Measurements from ENCODE around the gene PALLD.

DNA sequence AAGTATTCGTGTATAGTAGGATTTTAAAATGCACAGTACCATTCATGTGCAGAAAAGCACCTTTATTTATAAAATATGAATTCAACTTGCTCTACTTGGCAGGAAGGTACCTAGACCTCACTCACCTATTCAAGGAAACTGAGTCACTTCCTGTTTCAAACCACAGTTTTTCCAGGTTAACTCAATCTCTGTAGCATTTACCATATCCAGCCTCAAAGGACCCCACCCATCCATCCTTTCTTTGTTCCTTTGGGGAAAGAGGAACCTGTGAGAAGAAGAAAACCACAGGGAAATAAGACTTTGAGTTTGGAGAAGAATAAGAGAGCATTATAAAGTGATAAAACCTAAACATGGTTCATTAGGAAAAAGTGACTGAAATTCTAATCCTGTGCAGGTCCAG, 262.5 kb downstream of the PALLD start:
- no peak for TF ChIP-seq EZH2 (IDR thresholded peaks at IDR 0.05)
- TF ChIP-seq, protein P1, sequence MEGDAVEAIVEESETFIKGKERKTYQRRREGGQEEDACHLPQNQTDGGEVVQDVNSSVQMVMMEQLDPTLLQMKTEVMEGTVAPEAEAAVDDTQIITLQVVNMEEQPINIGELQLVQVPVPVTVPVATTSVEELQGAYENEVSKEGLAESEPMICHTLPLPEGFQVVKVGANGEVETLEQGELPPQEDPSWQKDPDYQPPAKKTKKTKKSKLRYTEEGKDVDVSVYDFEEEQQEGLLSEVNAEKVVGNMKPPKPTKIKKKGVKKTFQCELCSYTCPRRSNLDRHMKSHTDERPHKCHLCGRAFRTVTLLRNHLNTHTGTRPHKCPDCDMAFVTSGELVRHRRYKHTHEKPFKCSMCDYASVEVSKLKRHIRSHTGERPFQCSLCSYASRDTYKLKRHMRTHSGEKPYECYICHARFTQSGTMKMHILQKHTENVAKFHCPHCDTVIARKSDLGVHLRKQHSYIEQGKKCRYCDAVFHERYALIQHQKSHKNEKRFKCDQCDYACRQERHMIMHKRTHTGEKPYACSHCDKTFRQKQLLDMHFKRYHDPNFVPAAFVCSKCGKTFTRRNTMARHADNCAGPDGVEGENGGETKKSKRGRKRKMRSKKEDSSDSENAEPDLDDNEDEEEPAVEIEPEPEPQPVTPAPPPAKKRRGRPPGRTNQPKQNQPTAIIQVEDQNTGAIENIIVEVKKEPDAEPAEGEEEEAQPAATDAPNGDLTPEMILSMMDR (IDR thresholded peaks at IDR 0.05): no peak
